HG03520 (cell line): ENCODE data around the gene MYRFL.
"Not testable (repeated sequence)": the region's sequence is repeated elsewhere in the genome, so short reads cannot be mapped to it uniquely, and the experiment has no call there.

Source experiments
- ATAC-seq: cut with Tn5 transposase; IDR thresholded peaks from one replicate; pipeline ENCODE4 v1.9.1; 2021; ENCODE audit warnings: mild to moderate bottlenecking, moderate library complexity; ENCODE audit not compliant: unreplicated experiment

MYRFL gene

GRCh38 chr12:69824966-69825560 is at the start of gene MYRFL:
MYRFL (plus strand) TSS chr12:69825227; CDS start chr12:69825518, 291 bp downstream.
- ATAC-seq: no peak

- no peak for ATAC-seq
Observed at GRCh38 chr12:69779928-69780327, 45.1 kb upstream of the MYRFL start.

GRCh38 chr12:69783365-69783764 is 41.7 kb upstream of the MYRFL start:
- ATAC-seq: no peak

GRCh38 chr12:69789351-69789750 is 35.7 kb upstream of the MYRFL start:
- no peak for ATAC-seq

GRCh38 chr12:69792533-69792932 is 32.5 kb upstream of the MYRFL start:
- ATAC-seq: no peak

GRCh38 chr12:69807101-69807897 is 17.7 kb upstream of the MYRFL start:
- ATAC-seq: not testable (repeated sequence)

- no peak for ATAC-seq
Observed at GRCh38 chr12:69810870-69811498, 14.0 kb upstream of the MYRFL start.

GRCh38 chr12:69816082-69816481 is 8.9 kb upstream of the MYRFL start:
- ATAC-seq: peak; percentile 59

- no peak for ATAC-seq
Observed at GRCh38 chr12:69821032-69821455, 4.0 kb upstream of the MYRFL start.

GRCh38 chr12:69821456-69822159 is 3.4 kb upstream of the MYRFL start:
- no peak for ATAC-seq

- ATAC-seq: no peak
Observed at GRCh38 chr12:69822201-69822860, 2.7 kb upstream of the MYRFL start.

- ATAC-seq: no peak
Observed at GRCh38 chr12:69824028-69824427, 999 bp upstream of the MYRFL start.

- no peak for ATAC-seq
Observed at GRCh38 chr12:69828897-69829296, 3.9 kb downstream of the MYRFL start.

- ATAC-seq: no peak
Observed at GRCh38 chr12:69833696-69834095, 8.7 kb downstream of the MYRFL start.

GRCh38 chr12:69834147-69834546 is 9.1 kb downstream of the MYRFL start:
- ATAC-seq: no peak

- no peak for ATAC-seq
Observed at GRCh38 chr12:69834576-69834975, 9.5 kb downstream of the MYRFL start.

GRCh38 chr12:69835081-69835480 is 10.1 kb downstream of the MYRFL start:
- no peak for ATAC-seq

- no peak for ATAC-seq
Observed at GRCh38 chr12:69836015-69836414, 11.0 kb downstream of the MYRFL start.

- no peak for ATAC-seq
Observed at GRCh38 chr12:69837191-69837590, 12.2 kb downstream of the MYRFL start.

GRCh38 chr12:69837657-69838415 is 12.8 kb downstream of the MYRFL start:
- ATAC-seq: no peak
